Mucosa of descending colon (tissue), 3 donors: ENCODE results near the gene BARD1. TPM values are rescaled to one million over a fixed set of nuclear protein-coding genes. Genes with fewer than 3 reads are reported as not detected.

Experiments used
- ATAC-seq: fragments of 200-7000 bp; cut with Tn5 transposase; one replicate; pipeline ENCODE4 v1.9.1; 2020; ENCODE audit warnings: mild to moderate bottlenecking, moderate library complexity
- DNase-seq, 3 donors: peaks; one replicate each; pipeline ENCODE4 v3.0.0-alpha.2; 2020
- H3K36me3 ChIP-seq: fragments of 200-600 bp; one replicate; pipeline ENCODE4 v1.8.0; 2021; ENCODE audit warnings: low read depth, mild to moderate bottlenecking
- H3K4me1 ChIP-seq: fragments of 200-600 bp; one replicate; pipeline ENCODE4 v1.8.0; 2021; ENCODE audit warnings: low read depth, mild to moderate bottlenecking
- H3K4me3 ChIP-seq: fragments of 200-600 bp; one replicate; pipeline ENCODE4 v1.8.0; 2021; ENCODE audit warnings: mild to moderate bottlenecking
- H3K9me3 ChIP-seq: fragments of 200-600 bp; one replicate; pipeline ENCODE4 v1.8.0; 2021; ENCODE audit warnings: mild to moderate bottlenecking
- intact Hi-C, 2 donors: fragments of 100-400 bp; cut with DNase I in 1 of 2; cut with micrococcal nuclease in 1 of 2; formaldehyde crosslinking; loops; one replicate each; pipeline versions ENCODE4 v1.11.0 to v1.11.1; 2022; cut with DNase I, micrococcal nuclease
- total RNA-seq, 3 donors: library from RNA; stranded (reverse); fragmentation: NEBNext Ultra II Directional in 2 of 3; extraction: Animal tissue kit (Norgen Biotek cat#: 25700) in 2 of 3; gene quantifications; one replicate each; pipeline versions ENCODE4 v1.2.1 to v1.2.4, GENCODE V29; 2021 to 2023
- TF ChIP-seq, protein P1 (sequence below): fragments of 200-600 bp; IDR thresholded peaks from one replicate; pipeline ENCODE4 v1.8.0; 2022; ENCODE audit warnings: antibody characterized with exemption, mild to moderate bottlenecking
- donor health status: DM: no; HTN: no; CAD: no; lungs with moderate emphysema.
- donor health status: DM: no; HTN: no; CAD: no.
- donor health status: DM: no; HTN: yes; CAD: no.

BARD1 gene
- total RNA-seq, 3 donors from 2014 or later = 10.5 to 20.4 (median 15.9) TPM

DNA sequence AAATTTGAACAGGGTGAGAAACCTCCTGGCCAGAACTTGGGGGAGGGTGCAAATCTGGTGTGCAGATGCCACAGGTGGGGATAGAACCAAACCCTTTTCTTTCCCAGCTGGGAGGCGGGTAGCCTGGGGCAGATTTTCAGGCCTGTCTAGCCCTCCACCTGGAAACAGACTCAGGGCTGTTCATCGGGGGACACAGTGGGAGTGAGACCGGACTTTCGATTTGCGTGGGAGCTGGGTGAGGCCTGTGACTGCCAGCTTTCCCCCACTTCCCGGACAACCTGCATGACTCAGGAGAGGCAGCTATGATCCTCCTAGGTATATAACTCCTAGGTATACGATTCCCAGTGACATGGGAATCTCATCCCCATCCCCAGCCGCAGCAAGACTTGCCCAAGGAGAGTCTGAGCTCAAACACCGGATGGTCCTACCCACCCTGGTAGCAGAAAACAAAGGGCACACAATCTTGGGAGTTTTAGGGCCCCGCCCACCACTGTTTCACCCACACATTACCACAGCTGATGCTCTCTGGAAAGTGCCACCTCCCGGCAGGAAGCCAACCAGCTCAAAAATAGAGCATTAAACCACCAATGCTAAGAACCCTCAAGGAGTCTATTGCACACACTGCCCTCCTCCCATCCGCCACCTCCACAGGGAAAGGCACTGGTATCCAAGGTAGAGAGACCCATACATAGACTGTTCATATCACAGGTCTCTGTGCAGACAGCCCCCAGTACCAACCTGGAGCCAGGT lies 92.5 kb downstream of the BARD1 start:
- H3K4me3 ChIP-seq = no peak overlapping the region
- DNase-seq (no peak), ATAC-seq (no peak)
- no peaks in the 10 kb centered on the region for H3K4me1 ChIP-seq
- H3K36me3 ChIP-seq = no peaks in the 10 kb centered on the region
- H3K9me3 ChIP-seq = no peaks in the 10 kb centered on the region
- intact Hi-C loops = no loop called here
- TF ChIP-seq, protein P1, sequence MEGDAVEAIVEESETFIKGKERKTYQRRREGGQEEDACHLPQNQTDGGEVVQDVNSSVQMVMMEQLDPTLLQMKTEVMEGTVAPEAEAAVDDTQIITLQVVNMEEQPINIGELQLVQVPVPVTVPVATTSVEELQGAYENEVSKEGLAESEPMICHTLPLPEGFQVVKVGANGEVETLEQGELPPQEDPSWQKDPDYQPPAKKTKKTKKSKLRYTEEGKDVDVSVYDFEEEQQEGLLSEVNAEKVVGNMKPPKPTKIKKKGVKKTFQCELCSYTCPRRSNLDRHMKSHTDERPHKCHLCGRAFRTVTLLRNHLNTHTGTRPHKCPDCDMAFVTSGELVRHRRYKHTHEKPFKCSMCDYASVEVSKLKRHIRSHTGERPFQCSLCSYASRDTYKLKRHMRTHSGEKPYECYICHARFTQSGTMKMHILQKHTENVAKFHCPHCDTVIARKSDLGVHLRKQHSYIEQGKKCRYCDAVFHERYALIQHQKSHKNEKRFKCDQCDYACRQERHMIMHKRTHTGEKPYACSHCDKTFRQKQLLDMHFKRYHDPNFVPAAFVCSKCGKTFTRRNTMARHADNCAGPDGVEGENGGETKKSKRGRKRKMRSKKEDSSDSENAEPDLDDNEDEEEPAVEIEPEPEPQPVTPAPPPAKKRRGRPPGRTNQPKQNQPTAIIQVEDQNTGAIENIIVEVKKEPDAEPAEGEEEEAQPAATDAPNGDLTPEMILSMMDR = no peak

DNA sequence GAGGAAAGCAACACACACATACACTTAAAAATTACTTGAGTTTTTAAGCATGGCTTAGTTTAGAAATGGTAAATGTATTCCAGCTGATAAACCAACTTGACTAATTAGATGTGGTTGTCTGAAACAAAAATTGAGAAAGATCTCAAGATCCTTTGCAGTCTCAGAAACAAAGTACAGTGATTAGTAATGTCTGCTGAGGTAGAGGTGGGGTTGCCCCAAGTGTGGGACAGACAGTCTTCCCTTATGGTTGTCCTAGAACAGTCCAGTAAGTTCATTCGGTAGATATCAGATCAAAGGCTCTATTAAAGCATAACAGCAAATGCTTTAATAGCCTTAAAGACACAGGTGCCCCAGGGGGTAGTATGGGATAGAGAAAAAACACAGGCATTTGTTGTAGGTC lies 94.5 kb downstream of the BARD1 start:
- intact Hi-C loops = no loop called here
- ATAC-seq = no peak
- no peak overlapping the region for H3K4me3 ChIP-seq
- no peaks in the 10 kb centered on the region for H3K9me3 ChIP-seq
- DNase-seq = no peak
- no peaks in the 10 kb centered on the region for H3K4me1 ChIP-seq
- TF ChIP-seq, protein P1 = no peak
- H3K36me3 ChIP-seq = no peaks in the 10 kb centered on the region

DNA sequence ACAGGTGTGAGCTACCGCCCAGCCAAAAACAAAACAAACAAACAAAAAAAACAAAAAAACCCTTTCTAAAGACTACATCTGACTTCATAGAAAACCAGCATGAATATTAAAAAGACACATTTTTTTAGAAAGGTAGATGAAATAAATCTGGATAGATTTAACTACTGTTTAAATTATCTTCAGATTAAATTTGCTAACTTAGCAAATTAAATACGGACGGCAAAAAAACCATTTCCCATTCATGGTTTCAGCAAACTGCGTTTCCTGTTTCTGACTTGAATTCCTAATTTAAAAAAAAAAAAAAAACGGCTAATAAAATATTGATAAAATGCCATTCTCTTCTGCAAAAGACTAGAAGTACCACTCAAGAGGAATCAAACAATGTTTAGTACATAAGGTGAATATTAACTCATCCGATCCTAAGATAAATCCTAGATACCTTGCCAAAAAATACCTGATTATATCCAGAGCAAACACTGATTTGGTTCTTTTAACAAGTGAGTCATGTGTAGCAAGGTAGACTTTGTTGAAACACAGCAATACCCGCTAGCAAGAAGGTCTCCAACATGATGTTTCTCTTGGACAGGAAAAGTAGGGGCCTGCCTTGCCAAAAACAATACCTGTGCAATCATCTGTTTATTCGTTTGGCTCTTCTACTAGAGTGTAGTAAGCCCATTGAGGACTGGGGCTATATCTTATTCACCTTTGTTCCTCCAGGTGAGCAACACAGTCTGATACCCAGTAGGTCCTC lies 96.2 kb downstream of the BARD1 start:
- intact Hi-C loops = no loop called here
- H3K9me3 ChIP-seq = no peaks in the 10 kb centered on the region
- no peaks in the 10 kb centered on the region for H3K4me1 ChIP-seq
- H3K4me3 ChIP-seq = no peak overlapping the region
- ATAC-seq = no peak
- DNase-seq = no peak
- TF ChIP-seq, protein P1 = no peak
- H3K36me3 ChIP-seq = no peaks in the 10 kb centered on the region

DNA sequence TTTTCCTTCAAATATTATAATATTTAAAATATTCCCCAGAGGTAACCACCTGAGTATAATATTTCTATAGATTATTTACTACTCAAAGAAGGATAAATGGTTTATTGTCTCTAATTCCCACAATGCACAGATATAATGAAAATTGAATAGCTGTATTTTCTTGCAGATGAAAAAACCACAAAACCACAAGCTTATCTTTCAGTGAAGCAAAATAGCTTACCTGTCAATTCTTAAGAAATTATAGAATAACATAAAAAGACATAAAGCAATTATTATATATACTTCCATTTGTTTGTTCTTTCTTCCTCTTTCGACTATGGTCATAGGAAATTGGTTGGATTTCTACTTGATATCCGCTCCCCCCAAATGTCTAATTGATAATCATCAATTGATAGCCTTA lies 98.8 kb downstream of the BARD1 start:
- no peak overlapping the region for H3K4me3 ChIP-seq
- no peak for ATAC-seq

DNA sequence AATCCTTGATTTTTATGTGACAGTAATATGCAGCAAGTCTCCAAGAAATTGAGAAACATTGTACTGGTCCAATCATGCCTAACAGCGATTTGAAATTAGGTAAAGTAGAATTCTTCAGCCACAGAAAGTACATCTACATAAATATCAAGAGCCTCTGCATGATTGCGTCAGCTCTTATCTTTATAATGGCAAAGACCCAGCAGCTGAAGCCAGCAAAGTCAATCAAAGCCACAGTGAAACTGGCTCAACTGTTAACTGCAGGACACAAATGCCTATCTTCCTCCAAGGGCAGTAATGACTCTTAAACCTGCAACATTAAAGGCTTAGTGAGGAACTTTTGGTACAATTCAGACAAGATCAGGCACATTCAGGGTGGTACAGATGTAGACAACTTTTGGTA lies 102.5 kb downstream of the BARD1 start:
- no peak for ATAC-seq

More for the DNA sequence above, 98.8 kb downstream of the BARD1 start:
- Histone ChIP-seq H3K4me1 (no peaks in the 10 kb centered on the region), H3K36me3 (no peaks in the 10 kb centered on the region), H3K9me3 (no peaks in the 10 kb centered on the region)
- TF ChIP-seq, protein P1 = no peak
- DNase-seq = no peak
- intact Hi-C loops = no loop called here

More for the DNA sequence above, 102.5 kb downstream of the BARD1 start:
- H3K4me3 ChIP-seq = no peak overlapping the region
- intact Hi-C loops = no loop called here
- no peak for DNase-seq
- H3K4me1 ChIP-seq = no peaks in the 10 kb centered on the region
- no peaks in the 10 kb centered on the region for H3K9me3 ChIP-seq
- no peaks in the 10 kb centered on the region for H3K36me3 ChIP-seq
- TF ChIP-seq, protein P1 = no peak
